HPDE6-E6E7 (cell line): ENCODE data around the gene GPR176.
A peak's percentile ranks its signal among the peaks of the same experiment; 100 is the strongest.

Experiments
- DNase-seq: peaks from one replicate; pipeline ENCODE4 v3.0.0; 2011; ENCODE audit warnings: missing footprints; ENCODE audit errors: extremely low spot score

GPR176 gene

GRCh38 chr15:39804026-39804425, 116.0 kb downstream of the GPR176 start:
- DNase-seq: peak; percentile 90

- DNase-seq: no peak
Observed at GRCh38 chr15:39803016-39803415, 117.0 kb downstream of the GPR176 start.

DNA sequence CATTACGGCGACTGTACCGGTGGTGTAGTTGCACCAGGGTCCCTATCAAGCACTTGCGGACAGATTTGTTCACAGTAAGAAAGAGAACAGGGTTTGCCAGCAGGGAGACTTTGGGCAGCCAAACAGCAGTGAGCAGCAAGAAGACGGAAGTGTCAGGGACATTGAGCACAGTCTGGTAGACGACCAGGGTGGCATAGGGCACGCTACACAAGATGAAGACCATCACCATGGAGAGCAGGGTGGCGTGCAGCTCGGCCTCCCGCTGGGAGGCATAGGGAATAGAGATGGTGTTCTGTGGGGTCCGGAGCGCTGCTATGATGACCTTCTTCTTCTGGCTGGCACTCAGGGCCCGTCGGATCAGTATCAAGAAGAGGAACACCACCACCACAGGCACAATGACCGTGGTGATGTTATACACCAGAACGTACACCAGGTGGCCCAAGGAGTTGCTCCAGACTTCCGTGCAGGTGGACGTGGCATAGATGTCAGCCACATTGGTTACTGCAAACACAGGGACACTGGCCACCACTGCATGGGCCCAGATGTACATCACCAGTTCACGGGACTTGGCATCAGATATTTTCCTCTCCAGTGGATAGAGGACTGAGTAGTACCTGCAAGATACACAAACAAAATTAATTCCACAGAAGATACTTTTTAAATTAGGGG, 118.3 kb downstream of the GPR176 start:
- DNase-seq: no peak

GRCh38 chr15:39799552-39800011, 120.5 kb downstream of the GPR176 start:
- no peak for DNase-seq

DNA sequence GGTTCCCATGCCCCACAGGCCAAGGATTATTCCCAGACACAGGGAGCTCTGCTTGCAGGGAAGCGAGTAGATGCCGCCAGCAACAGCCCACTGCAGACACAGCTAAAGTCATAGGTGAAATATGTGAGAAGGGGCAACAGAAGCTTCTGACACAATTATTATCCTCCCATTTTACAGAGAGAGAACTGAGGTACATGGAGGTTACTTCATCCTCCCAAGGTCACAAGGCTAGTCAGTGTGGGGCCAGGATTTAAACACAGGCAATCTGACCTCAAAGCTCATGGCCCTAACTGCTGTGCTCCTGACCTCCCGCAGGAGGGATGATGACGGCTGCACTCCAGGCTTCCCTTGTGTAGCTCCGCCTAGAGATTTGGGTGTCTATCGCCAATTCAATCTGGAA, 121.7 kb downstream of the GPR176 start:
- DNase-seq: no peak

DNA sequence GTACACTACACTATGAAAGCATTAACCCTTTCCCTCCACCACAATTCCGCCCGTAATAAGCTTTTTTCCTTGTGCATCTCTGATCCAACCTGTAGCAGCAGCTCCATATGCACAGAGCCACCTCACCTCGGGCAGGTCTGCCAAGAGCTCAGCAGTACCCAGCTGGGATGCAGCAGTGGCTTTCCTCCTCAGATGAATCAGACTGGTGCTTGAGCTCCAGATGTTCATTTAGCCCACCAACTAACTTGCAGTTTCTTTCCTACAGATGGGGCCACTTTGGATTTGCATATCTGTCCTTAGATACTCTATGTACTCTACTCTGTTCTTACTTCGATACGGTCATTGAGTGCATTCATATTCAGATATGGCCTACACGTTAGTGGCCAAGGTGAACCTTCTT, 122.7 kb downstream of the GPR176 start:
- DNase-seq: no peak

- DNase-seq: no peak
Observed at GRCh38 chr15:39796601-39797000, 123.5 kb downstream of the GPR176 start.

DNA sequence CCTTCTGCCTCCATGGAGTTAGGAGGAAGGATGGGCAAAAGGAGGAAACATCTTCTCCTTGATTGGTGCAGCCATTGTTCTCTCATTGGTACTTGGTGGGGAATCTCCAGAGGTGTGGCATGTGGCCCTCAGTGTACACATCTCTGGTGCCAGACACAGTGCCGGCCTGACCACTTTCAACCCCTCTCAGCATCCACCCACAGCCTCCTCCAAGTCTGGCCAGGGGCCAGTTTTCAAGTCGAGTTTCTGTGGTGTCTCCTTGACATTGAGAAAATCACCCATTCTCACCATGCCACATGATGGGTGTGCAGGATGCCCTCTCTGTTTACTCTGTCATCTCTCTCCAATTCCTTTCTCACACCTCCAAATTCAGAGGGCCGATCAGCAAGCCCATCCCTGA, 124.6 kb downstream of the GPR176 start:
- DNase-seq: no peak

- DNase-seq: no peak
Observed at GRCh38 chr15:39794954-39795353, 125.1 kb downstream of the GPR176 start.

- no peak for DNase-seq
Observed at GRCh38 chr15:39793923-39794322, 126.1 kb downstream of the GPR176 start.

- no peak for DNase-seq
Observed at GRCh38 chr15:39792844-39793335, 127.2 kb downstream of the GPR176 start.

- no peak for DNase-seq
Observed at GRCh38 chr15:39792025-39792843, 127.8 kb downstream of the GPR176 start.

- no peak for DNase-seq
Observed at GRCh38 chr15:39789736-39790135, 130.3 kb downstream of the GPR176 start.

GRCh38 chr15:39788800-39789565, 131.1 kb downstream of the GPR176 start:
- no peak for DNase-seq

DNA sequence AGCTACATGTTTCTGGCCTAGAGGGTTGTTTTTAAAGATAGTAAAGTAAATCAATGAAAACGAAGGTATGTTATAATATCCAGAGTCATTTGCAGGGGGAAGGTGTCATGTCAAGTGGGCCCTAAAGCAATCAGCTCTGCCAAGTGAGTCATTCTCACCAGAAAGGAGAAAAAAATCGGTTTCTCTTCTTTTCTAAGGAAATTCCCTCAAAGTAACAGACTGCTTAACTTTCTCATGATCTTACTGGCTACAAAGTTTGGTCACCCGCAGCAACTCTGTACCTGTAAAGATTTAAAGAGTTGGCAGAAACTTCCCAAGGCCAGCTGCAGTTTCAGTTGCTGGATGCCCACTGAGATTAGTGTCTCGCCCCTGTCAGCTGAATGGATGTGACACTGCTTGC, 132.0 kb downstream of the GPR176 start:
- no peak for DNase-seq

GRCh38 chr15:39787479-39787878, 132.6 kb downstream of the GPR176 start:
- DNase-seq: no peak

DNA sequence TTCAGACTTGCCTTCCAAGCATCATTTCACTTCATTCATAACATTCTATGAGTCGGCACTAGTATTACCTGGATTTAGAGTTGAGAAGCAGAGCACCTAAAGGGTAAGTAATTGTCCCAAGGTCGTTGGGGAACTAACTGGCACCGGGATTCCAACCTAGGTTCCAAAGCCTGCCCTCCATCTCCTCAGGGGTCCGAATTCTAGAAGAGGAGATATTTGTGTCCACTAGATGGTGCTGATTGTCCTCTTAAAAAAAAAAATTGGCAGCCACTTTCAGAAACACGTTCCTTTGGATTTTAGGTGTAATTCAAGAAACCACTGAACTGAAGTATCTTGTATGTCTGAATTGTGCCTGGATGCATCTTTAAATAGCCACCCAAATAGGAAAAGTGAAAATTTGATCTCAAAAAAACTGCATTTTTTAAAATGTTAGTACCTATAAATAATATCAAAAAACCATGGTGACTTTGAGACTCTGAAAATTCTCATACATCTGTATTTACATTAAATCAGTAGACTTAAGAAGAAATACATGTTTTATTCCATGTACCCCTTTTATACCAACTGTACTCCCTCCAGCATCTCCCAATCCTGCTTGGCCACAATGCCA, 133.5 kb downstream of the GPR176 start:
- DNase-seq: no peak

DNA sequence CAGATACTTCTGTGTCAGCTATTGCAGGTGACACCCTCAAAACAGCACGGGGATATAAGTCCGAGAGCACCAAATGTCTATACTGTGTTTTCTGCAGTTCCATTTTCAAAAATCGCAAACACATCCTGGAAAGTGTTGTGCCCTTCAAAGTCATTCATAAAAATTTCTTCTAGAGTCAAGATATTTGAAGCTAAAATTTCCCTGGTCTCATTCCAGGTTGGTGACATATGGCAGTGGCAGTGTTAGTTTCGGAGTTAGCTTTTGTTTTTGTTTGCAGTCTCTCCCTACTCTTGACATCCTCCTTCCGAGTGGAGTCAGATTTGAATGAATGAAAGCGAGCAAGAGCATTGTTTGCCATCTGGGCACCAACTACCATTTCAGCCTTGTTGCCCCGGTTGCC, 134.2 kb downstream of the GPR176 start:
- no peak for DNase-seq

DNA sequence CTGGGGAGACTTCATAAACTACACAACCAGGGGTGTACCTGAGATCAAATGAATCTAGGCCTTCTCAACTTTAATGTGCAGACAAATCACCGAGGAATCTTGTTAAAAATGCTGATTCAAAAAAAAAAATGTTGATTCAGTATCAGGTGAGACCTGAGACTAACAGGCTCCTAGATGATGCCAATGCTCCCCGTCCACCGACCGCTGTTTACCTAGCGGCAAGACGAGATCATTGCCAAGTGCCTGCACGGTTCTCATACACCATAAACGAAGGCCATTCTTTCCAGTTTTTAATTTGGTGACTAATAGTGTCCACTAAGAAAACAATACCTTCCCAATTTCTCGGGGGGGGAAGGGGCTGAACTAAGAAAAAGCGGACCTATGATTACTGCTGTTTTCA, 134.9 kb downstream of the GPR176 start:
- no peak for DNase-seq

- no peak for DNase-seq
Observed at GRCh38 chr15:39784638-39785037, 135.4 kb downstream of the GPR176 start.

- DNase-seq: no peak
Observed at GRCh38 chr15:39784125-39784524, 135.9 kb downstream of the GPR176 start.
